Fibroblast of skin of abdomen (primary cell): Measurements from ENCODE around the gene ANKRA2.
A peak's percentile ranks its signal among the peaks of the same experiment; 100 is the strongest.
"Not testable (repeated sequence)": the region's sequence is repeated elsewhere in the genome, so short reads cannot be mapped to it uniquely, and the experiment has no call there.

ENCODE experiments used
- DNase-seq: peaks from one replicate; pipeline ENCODE4 v3.0.0-alpha.2; 2013

The ANKRA2 gene

GRCh38 chr5:73550016-73550415 lies 15.4 kb downstream of the ANKRA2 start:
- DNase-seq = no peak

GRCh38 chr5:73545403-73545779 lies 20.0 kb downstream of the ANKRA2 start:
- no peak for DNase-seq

GRCh38 chr5:73544429-73545402 lies 20.7 kb downstream of the ANKRA2 start:
- no peak for DNase-seq

- no peak for DNase-seq
Observed at GRCh38 chr5:73542020-73542419, 23.4 kb downstream of the ANKRA2 start.

- peak; percentile 65 for DNase-seq
Observed at GRCh38 chr5:73540192-73540591, 25.2 kb downstream of the ANKRA2 start.

- no peak for DNase-seq
Observed at GRCh38 chr5:73539730-73540129, 25.7 kb downstream of the ANKRA2 start.

- no peak for DNase-seq
Observed at GRCh38 chr5:73534971-73535370, 30.5 kb downstream of the ANKRA2 start.

GRCh38 chr5:73534011-73534644 lies 31.3 kb downstream of the ANKRA2 start:
- peak; percentile 55 for DNase-seq

- no peak for DNase-seq
Observed at GRCh38 chr5:73532195-73532594, 33.2 kb downstream of the ANKRA2 start.

- DNase-seq = peak; percentile 40
Observed at GRCh38 chr5:73531356-73531755, 34.1 kb downstream of the ANKRA2 start.

- peak; percentile 50 for DNase-seq
Observed at GRCh38 chr5:73529081-73529480, 36.4 kb downstream of the ANKRA2 start.

GRCh38 chr5:73528248-73528647 lies 37.2 kb downstream of the ANKRA2 start:
- DNase-seq = no peak

GRCh38 chr5:73525606-73526203 lies 39.7 kb downstream of the ANKRA2 start:
- no peak for DNase-seq

- peak; percentile 37 for DNase-seq
Observed at GRCh38 chr5:73523861-73524260, 41.6 kb downstream of the ANKRA2 start.

GRCh38 chr5:73522989-73523388 lies 42.5 kb downstream of the ANKRA2 start:
- DNase-seq = no peak

- DNase-seq = peak; percentile 82
Observed at GRCh38 chr5:73519531-73520283, 45.7 kb downstream of the ANKRA2 start.

- DNase-seq = no peak
Observed at GRCh38 chr5:73515232-73515631, 50.2 kb downstream of the ANKRA2 start.

GRCh38 chr5:73514418-73514817 lies 51.0 kb downstream of the ANKRA2 start:
- no peak for DNase-seq

GRCh38 chr5:73513996-73514395 lies 51.4 kb downstream of the ANKRA2 start:
- DNase-seq = no peak

- DNase-seq = not testable (repeated sequence)
Observed at GRCh38 chr5:73508521-73508920, 56.9 kb downstream of the ANKRA2 start.

GRCh38 chr5:73507062-73507461 lies 58.4 kb downstream of the ANKRA2 start:
- DNase-seq = no peak

GRCh38 chr5:73506459-73506955 lies 58.9 kb downstream of the ANKRA2 start:
- no peak for DNase-seq
